Measurements from ENCODE around the gene MGMT. TPM values are rescaled to one million over a fixed set of nuclear protein-coding genes. Genes with fewer than 3 reads are reported as not detected.

MGMT gene
- total and polyA plus RNA-seq, 2 donors from 2014 or later, result 25.9 to 70.0 TPM

GRCh38 chr10:129568583-129569344 lies 101.7 kb downstream of the MGMT start:
- no peak for FAIRE-seq
- Histone ChIP-seq H3K27me3 (ENCODE audit: control insufficient read depth, insufficient read depth, low read length) (no peaks in the 10 kb centered on the region), H3K4me3 (ENCODE audit: low read length in 3 of 3) (no peak overlapping the region), H3K9ac (ENCODE audit: low read length in 3 of 3) (no peak overlapping the region), H3K27ac (ENCODE audit: low read depth in 2 of 2, low read length in 2 of 2) (no peak overlapping the region), H3K9me3 (ENCODE audit: control insufficient read depth in 2 of 3, insufficient read depth in 1 of 3, low read length in 3 of 3) (no peaks in the 10 kb centered on the region), H3K4me1 (ENCODE audit: control insufficient read depth in 2 of 3, insufficient read depth in 2 of 3, low read depth in 1 of 3, low read length in 3 of 3) (no peaks in the 10 kb centered on the region), H3K36me3 (ENCODE audit: control insufficient read depth in 2 of 3, insufficient read depth in 3 of 3, low read length in 3 of 3) (no peaks in the 10 kb centered on the region)
- peak in 4 of 5 donors; percentile 78 to 81 (median 80) for DNase-seq
- intact Hi-C loops (cut with DNase I), result no loop called here
- no peak for TF ChIP-seq CTCF (IDR thresholded peaks at IDR 0.05; ENCODE audit: borderline replicate concordance, extremely low read depth, insufficient read depth)

DNA sequence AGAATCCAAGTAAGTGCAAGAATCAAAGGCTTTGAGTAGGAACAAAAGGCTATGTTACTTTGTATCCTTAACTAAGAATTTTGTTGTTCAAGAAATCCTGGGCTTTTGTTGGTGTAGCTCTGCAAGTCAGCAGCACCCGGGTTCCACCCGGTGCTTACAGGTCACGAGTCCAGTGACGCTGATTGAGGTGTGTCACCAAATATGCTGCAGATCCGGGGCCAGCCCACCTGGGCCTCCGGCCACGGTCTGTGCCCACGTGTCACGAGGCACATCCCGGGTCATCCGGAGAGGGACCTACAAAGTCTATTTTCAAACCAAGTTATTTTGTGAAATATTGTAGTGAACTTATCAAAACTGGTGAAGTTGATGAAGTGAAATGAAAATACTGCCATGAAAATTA lies 103.1 kb downstream of the MGMT start:
- no peaks in the 10 kb centered on the region for H3K9me3 ChIP-seq (ENCODE audit: control insufficient read depth in 2 of 3, insufficient read depth in 1 of 3, low read length in 3 of 3)
- no peak for TF ChIP-seq CTCF (IDR thresholded peaks at IDR 0.05; ENCODE audit: borderline replicate concordance, extremely low read depth, insufficient read depth)
- H3K4me3 ChIP-seq (ENCODE audit: low read length in 3 of 3), result no peak overlapping the region
- H3K27me3 ChIP-seq (ENCODE audit: control insufficient read depth, insufficient read depth, low read length), result no peaks in the 10 kb centered on the region
- H3K27ac ChIP-seq (ENCODE audit: low read depth in 2 of 2, low read length in 2 of 2), result peak overlapping the region in 1 of 2 donors; percentile 10
- intact Hi-C loops (cut with DNase I), result no loop called here
- no peaks in the 10 kb centered on the region for H3K36me3 ChIP-seq (ENCODE audit: control insufficient read depth in 2 of 3, insufficient read depth in 3 of 3, low read length in 3 of 3)
- H3K4me1 ChIP-seq (ENCODE audit: control insufficient read depth in 2 of 3, insufficient read depth in 2 of 3, low read depth in 1 of 3, low read length in 3 of 3), result no peaks in the 10 kb centered on the region
- FAIRE-seq, result no peak
- no peak for DNase-seq
- H3K9ac ChIP-seq (ENCODE audit: low read length in 3 of 3), result no peak overlapping the region

DNA sequence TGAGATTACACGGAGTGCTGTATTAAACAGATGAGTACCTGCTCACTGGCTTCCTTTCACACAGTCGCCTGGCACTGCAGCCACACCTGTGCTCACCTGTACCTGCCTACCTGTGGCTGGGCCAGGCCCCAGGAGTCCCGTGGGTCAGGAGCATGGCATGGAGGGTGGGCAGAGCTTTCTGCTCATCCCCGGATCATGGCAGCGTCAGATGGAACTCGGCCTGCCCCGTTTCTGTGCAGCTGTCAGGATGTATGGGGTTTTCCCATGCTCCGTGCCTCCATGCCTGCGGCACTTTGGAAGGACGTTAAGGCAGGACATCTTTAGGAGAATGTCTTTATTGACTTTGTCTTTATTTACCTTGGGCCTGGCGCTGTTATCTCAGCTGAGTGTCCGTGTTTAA lies 112.2 kb downstream of the MGMT start:
- Histone ChIP-seq H3K4me3 (ENCODE audit: low read length in 3 of 3) (no peak overlapping the region), H3K36me3 (ENCODE audit: control insufficient read depth in 2 of 3, insufficient read depth in 3 of 3, low read length in 3 of 3) (no peaks in the 10 kb centered on the region), H3K27me3 (ENCODE audit: control insufficient read depth, insufficient read depth, low read length) (no peaks in the 10 kb centered on the region), H3K9me3 (ENCODE audit: control insufficient read depth in 2 of 3, insufficient read depth in 1 of 3, low read length in 3 of 3) (no peaks in the 10 kb centered on the region), H3K27ac (ENCODE audit: low read depth in 2 of 2, low read length in 2 of 2) (no peak overlapping the region), H3K4me1 (ENCODE audit: control insufficient read depth in 2 of 3, insufficient read depth in 2 of 3, low read depth in 1 of 3, low read length in 3 of 3) (no peaks in the 10 kb centered on the region), H3K9ac (ENCODE audit: low read length in 3 of 3) (no peak overlapping the region)
- intact Hi-C loops (cut with DNase I), result no loop called here
- FAIRE-seq (no peak), DNase-seq (no peak)
- no peak for TF ChIP-seq CTCF (IDR thresholded peaks at IDR 0.05; ENCODE audit: borderline replicate concordance, extremely low read depth, insufficient read depth)
